Activated CD8-positive, alpha-beta T cell treated with anti-CD3 and anti-CD28 coated beads, Interleukin-2, amount 10 ng/mL, durations not matched to agents 7 days and 5 days (primary cell): ENCODE results near the gene FBXL2. TPM values are rescaled to one million over a fixed set of nuclear protein-coding genes. Genes with fewer than 3 reads are reported as not detected.
A peak's percentile ranks its signal among the peaks of the same experiment; 100 is the strongest.
"Not testable (repeated sequence)": the region's sequence is repeated elsewhere in the genome, so short reads cannot be mapped to it uniquely, and the experiment has no call there.

Experiments used
- ATAC-seq: fragments of 150-1000 bp; cut with Tn5 transposase; one replicate; pipeline ENCODE4 v1.10.0; 2021; ENCODE audit warnings: moderate library complexity
- CTCF ChIA-PET: fragments of 350-600 bp; sonication (Branson Sonifier 250); formaldehyde crosslinking; loops from one replicate; lab custom pipeline; 2021; ENCODE audit warnings: antibody characterized with exemption; lab: Charles Lee
- POLR2A ChIA-PET: fragments of 350-600 bp; sonication (Branson Sonifier 250); formaldehyde crosslinking; loops from one replicate; lab custom pipeline; 2021; ENCODE audit warnings: antibody characterized with exemption; lab: Charles Lee
- DNase-seq: peaks from one replicate; pipeline ENCODE4 v3.0.0-alpha.2; 2020
- H3K27ac Mint-ChIP-seq: one replicate; pipeline ENCODE4 v1.8.0; 2021; ENCODE audit warnings: mild to moderate bottlenecking, mixed read lengths
- H3K27me3 Mint-ChIP-seq: one replicate; pipeline ENCODE4 v1.8.0; 2021; ENCODE audit warnings: low read depth, mixed read lengths
- H3K36me3 Mint-ChIP-seq: one replicate; pipeline ENCODE4 v1.8.0; 2021; ENCODE audit warnings: low read depth, mixed read lengths
- H3K4me1 Mint-ChIP-seq: one replicate; pipeline ENCODE4 v1.8.0; 2021; ENCODE audit warnings: low read depth, mixed read lengths
- H3K4me3 Mint-ChIP-seq: one replicate; pipeline ENCODE4 v1.8.0; 2021; ENCODE audit warnings: mild to moderate bottlenecking, mixed read lengths
- H3K9me3 Mint-ChIP-seq: one replicate; pipeline ENCODE4 v1.8.0; 2022; ENCODE audit warnings: mixed read lengths; ENCODE audit not compliant: insufficient read depth
- total RNA-seq, 2 experiments: library from RNA; stranded (reverse); gene quantifications; one replicate each; pipeline ENCODE4 v1.2.3, GENCODE V29; 2021

The FBXL2 gene
- total RNA-seq, 2 experiments from 2014 or later, result not detected

DNA sequence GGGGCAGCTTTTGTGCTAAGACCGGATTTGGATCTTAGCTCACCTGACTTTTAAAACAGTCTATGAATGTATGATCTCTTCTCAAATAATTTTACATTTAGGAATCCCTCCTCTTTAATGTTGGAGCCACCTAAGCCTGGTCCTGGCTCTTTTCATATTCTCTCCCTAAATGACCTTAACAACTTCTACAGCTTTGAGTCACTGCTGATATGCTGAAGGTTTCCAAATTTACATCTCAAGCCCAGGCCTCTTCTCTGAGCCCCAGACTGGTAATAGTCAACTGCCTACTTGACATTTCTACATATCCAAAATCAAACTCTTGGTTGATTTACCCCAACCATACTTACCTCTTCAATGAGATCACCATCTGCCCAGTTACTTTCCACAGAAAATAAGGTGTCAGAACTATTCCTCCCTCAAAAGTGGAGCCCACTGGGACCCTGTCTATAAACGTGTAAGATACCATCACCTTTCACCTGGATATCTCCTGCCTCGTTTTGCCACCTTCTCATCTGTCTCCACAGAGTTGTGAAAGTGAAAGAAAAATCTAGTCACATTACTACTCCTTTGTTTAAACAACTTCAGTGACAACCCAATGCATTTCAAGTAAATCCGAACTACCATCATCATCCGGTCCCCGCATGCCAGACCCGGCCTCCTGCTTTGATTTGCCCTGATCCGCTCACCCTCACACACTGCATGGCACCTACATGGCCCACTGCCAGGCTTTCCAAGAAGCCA, 114.2 kb downstream of the FBXL2 start:
- no peak overlapping the region for H3K27ac Mint-ChIP-seq
- ChIA-PET POLR2A (no interaction called here), CTCF (no interaction called here)
- no peak for ATAC-seq
- no peaks in the 10 kb centered on the region for H3K27me3 Mint-ChIP-seq
- H3K4me3 Mint-ChIP-seq, result no peak overlapping the region
- no peak for DNase-seq
- peaks cover 46% of the 10 kb centered on the region for H3K36me3 Mint-ChIP-seq
- H3K4me1 Mint-ChIP-seq, result peaks cover 12% of the 10 kb centered on the region
- no peaks in the 10 kb centered on the region for H3K9me3 Mint-ChIP-seq

DNA sequence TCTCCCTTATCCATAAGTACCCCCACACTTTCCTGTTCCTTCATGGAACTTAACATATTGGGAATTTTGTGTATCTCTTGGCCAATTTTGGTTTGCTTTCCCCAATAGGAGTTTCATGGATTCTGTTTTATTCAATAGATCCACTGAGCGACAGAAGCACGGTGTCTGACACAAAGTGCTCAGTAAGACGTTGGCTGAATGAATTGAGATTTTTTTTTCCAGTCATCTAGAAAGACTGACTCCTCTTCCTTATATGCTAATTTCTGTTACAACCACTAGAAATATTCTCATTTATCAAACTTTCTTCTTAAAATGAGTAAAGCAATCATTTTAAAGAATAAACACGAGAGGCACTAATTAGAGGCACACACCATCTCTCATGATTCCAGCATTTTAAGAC, 114.9 kb downstream of the FBXL2 start:
- H3K4me3 Mint-ChIP-seq, result no peak overlapping the region

DNA sequence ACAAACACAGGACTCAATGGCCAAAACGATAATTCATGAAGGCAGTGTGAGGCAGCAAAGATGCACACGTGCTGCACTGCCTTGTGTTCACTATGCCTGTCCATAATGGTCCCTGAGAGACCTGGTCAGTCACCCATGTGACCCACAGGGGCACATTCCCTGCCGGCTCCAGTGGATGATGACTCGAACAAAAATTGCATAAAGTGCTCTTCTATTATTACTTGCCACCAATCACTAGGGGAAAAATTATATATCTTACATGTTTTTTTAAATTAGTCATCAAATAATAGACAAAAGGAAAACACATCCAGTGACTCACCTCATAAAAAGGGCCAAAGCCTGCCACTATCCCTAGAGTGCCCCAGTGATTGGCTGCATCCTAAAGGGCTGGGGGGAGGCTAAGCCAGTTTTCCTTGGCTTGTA, 115.5 kb downstream of the FBXL2 start:
- DNase-seq (no peak), ATAC-seq (no peak)
- H3K27me3 Mint-ChIP-seq, result no peaks in the 10 kb centered on the region
- no peak overlapping the region for H3K27ac Mint-ChIP-seq
- no peak overlapping the region for H3K4me3 Mint-ChIP-seq
- ChIA-PET CTCF (no interaction called here), POLR2A (no interaction called here)
- H3K4me1 Mint-ChIP-seq, result peaks cover 10% of the 10 kb centered on the region
- H3K36me3 Mint-ChIP-seq, result peaks cover 51% of the 10 kb centered on the region
- H3K9me3 Mint-ChIP-seq, result no peaks in the 10 kb centered on the region

More for the DNA sequence above, 114.9 kb downstream of the FBXL2 start:
- Mint-ChIP-seq H3K27me3 (no peaks in the 10 kb centered on the region), H3K4me1 (peaks cover 10% of the 10 kb centered on the region), H3K27ac (peak overlapping the region; percentile 24), H3K9me3 (no peaks in the 10 kb centered on the region), H3K36me3 (peaks cover 46% of the 10 kb centered on the region)
- DNase-seq (no peak), ATAC-seq (no peak)
- ChIA-PET POLR2A (no interaction called here), CTCF (no interaction called here)

DNA sequence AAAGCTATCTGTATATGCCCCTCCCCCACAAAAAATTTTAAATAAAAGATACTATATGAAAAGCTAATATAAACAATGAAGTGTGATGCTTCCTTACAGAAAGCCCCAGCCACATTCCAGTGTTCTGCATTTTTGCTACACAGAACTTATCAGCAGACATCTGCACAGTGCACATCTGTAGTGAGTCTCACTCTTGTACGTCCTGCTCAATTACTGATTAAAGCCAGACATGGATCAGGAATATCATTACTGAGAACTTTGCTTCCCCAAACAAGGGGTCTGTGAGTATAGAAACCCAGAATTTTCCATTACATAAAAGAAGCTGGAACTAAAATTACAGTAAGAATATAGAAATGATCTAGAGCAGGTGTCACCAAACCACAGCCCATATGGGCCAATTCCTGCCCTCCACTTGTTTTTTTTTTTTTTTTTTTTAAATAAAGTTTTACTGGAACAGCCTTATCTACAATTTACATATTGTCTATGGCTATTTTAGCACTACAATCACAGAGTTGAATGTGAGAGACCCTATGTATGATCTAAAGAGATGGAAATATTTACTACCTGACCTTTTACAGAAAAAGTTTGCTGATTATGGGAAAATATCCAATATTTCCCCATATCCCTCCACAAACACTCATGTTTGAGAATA, 117.3 kb downstream of the FBXL2 start:
- no peak for ATAC-seq
- Mint-ChIP-seq H3K9me3 (no peaks in the 10 kb centered on the region), H3K4me1 (peaks cover 10% of the 10 kb centered on the region), H3K4me3 (no peak overlapping the region), H3K27me3 (no peaks in the 10 kb centered on the region), H3K36me3 (peaks cover 64% of the 10 kb centered on the region), H3K27ac (no peak overlapping the region)
- CTCF ChIA-PET, result interaction anchor here (1.5 kb wide), 1 partner anchor 22 kb away, joined by 9 read pairs; no protein-coding TSS in a partner anchor
- POLR2A ChIA-PET, result no interaction called here
- no peak for DNase-seq

DNA sequence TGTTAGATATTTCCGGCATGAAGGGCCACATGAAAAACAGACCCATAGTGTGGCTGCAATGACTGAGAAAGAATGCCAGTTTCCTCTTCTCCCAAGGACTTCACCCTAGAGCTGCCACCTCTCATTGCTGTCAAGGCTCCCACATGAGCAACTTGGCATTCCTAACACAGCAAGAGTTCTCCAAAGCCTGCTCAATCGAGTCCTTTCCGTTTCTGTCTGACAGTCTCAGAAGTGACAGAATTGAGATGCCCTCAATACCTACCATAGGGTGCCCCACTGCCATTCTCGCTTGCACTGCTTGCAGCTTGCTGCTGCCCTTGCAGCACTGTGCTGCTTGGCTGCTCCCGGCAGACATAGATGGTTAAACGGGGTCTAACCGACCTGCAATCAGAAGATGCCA, 118.7 kb downstream of the FBXL2 start:
- ATAC-seq, result no peak
- peaks cover 67% of the 10 kb centered on the region for H3K36me3 Mint-ChIP-seq
- ChIA-PET POLR2A (no interaction called here), CTCF (no interaction called here)
- DNase-seq, result no peak
- no peaks in the 10 kb centered on the region for H3K9me3 Mint-ChIP-seq
- H3K4me3 Mint-ChIP-seq, result no peak overlapping the region
- H3K4me1 Mint-ChIP-seq, result peaks cover 10% of the 10 kb centered on the region
- H3K27me3 Mint-ChIP-seq, result no peaks in the 10 kb centered on the region
- H3K27ac Mint-ChIP-seq, result no peak overlapping the region

DNA sequence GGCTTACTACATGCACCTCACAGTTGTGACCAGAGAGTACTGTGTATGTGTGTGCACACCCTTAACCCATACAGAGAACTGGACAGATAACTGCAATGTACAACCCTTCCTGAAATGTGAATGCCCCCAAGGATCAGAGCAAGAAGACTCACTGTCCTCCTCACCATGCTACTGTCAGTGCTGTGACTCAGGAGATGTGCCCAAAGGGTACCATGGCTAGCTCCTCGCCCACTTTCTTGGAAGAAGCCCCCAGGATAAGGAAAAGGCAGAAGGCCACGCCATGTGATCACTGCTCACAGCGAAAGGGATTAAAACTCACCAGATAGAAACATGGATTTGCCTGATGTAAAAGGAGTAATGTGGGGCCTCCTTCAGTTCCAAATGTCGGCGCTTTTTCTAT, 121.2 kb downstream of the FBXL2 start:
- POLR2A ChIA-PET, result no interaction called here
- no peak for ATAC-seq
- H3K36me3 Mint-ChIP-seq, result peaks cover 69% of the 10 kb centered on the region

DNA sequence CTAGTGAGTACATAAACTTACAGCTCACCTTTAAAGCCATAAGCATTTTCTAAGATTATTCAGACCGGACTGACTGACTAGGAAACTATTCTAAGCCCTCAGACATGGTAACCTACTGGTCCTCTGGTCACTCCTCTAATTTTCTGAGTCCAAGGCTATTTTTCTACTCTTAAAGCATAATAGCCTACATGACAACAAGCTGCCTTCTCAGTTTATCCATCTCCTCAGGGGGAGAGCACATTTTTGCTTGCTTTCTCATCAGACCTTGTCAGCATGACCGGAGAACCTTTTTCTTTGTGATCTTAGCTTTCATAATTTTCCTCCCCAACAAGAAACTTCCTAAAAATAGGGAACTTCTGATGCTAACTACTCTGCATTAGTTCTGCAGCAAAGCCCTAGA, 124.5 kb downstream of the FBXL2 start:
- Mint-ChIP-seq H3K36me3 (peaks cover 60% of the 10 kb centered on the region), H3K27ac (no peak overlapping the region), H3K4me3 (no peak overlapping the region), H3K27me3 (no peaks in the 10 kb centered on the region), H3K9me3 (no peaks in the 10 kb centered on the region), H3K4me1 (no peaks in the 10 kb centered on the region)
- POLR2A ChIA-PET, result no interaction called here
- no peak for ATAC-seq
- no peak for DNase-seq
- CTCF ChIA-PET, result interaction anchor here (0.9 to 1.3 kb wide), 4 partner anchors 9 to 385 kb away, joined by 3 to 6 read pairs (median 4); no protein-coding TSS in a partner anchor

More for the DNA sequence above, 121.2 kb downstream of the FBXL2 start:
- CTCF ChIA-PET, result no interaction called here
- Mint-ChIP-seq H3K27me3 (no peaks in the 10 kb centered on the region), H3K4me1 (no peaks in the 10 kb centered on the region), H3K9me3 (no peaks in the 10 kb centered on the region), H3K4me3 (no peak overlapping the region), H3K27ac (no peak overlapping the region)
- no peak for DNase-seq

DNA sequence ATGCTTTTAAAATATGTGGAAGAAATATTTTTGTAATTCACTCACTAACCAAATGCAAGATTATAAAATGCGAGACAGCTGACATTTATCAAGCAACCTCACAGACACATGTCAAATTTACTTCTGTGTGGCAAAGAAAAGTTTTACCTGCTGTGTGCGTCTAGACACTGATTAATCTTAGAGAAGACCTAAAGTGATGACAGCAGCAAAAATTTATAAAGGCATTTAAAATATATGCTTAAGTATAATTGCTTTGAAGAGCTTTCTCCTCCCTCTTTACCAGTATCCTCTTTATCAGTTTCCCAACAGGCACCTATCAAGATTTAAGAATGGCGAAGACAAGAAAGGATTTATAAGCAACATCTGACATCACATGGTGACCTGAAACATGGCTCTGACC, 125.7 kb downstream of the FBXL2 start:
- no peak overlapping the region for H3K27ac Mint-ChIP-seq
- peaks cover 59% of the 10 kb centered on the region for H3K36me3 Mint-ChIP-seq

DNA sequence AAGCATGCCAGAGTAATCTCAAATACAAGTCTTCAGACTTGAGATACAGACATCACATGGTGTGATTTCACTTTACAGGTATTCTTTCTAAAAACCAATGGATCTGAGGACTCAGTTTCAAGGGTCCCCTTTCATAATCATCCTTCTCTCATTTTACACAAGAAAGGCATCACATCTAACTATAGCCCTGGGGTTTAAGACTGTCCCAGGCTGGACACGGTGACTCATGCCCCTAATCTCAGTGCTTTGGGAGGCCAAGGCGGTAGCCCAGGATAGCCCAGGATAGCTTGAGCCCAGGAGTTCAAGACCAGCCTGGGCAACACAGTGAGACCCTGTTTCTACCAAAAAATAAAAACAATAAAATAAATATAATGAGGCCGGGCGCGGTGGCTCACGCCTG, 126.5 kb downstream of the FBXL2 start:
- H3K4me1 Mint-ChIP-seq, result no peaks in the 10 kb centered on the region
- no peaks in the 10 kb centered on the region for H3K9me3 Mint-ChIP-seq
- ChIA-PET POLR2A (no interaction called here), CTCF (no interaction called here)
- ATAC-seq (no peak), DNase-seq (no peak)
- no peaks in the 10 kb centered on the region for H3K27me3 Mint-ChIP-seq
- H3K27ac Mint-ChIP-seq, result no peak overlapping the region
- H3K4me3 Mint-ChIP-seq, result no peak overlapping the region
- H3K36me3 Mint-ChIP-seq, result peaks cover 59% of the 10 kb centered on the region

More for the DNA sequence above, 125.7 kb downstream of the FBXL2 start:
- no peak overlapping the region for H3K4me3 Mint-ChIP-seq
- ChIA-PET POLR2A (no interaction called here), CTCF (interaction anchor here (1.1 kb wide), 1 partner anchor 30 kb away, joined by 4 read pairs; no protein-coding TSS in a partner anchor)
- H3K4me1 Mint-ChIP-seq, result no peaks in the 10 kb centered on the region
- ATAC-seq (no peak), DNase-seq (no peak)
- no peaks in the 10 kb centered on the region for H3K27me3 Mint-ChIP-seq
- H3K9me3 Mint-ChIP-seq, result no peaks in the 10 kb centered on the region

DNA sequence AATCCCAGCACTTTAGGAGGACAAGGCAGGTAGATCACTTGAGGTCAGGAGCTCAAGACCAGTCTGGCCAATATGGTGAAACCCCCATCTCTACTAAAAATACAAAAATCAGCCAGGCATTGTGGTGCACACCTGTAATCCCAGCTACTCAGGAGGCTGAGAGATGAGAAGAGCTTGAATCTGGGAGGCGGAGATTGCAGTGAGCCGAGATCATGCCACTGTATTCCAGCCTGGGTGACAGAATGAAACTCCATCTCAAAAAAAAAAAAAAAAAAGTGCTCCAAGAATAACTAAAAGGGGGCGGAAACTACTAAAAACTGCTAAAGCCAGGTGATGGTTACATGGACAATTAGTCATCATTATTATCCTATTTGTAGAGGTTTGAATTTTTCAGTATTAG, 133.6 kb downstream of the FBXL2 start:
- H3K9me3 Mint-ChIP-seq, H3K4me1 Mint-ChIP-seq, ATAC-seq, POLR2A ChIA-PET, H3K27me3 Mint-ChIP-seq, H3K4me3 Mint-ChIP-seq, H3K27ac Mint-ChIP-seq, DNase-seq: not testable (repeated sequence)
- peaks cover 65% of the 10 kb centered on the region for H3K36me3 Mint-ChIP-seq
- CTCF ChIA-PET, result interaction anchor here (1.3 to 2.7 kb wide), 2 partner anchors 9 to 38 kb away, joined by 4 to 9 read pairs; no protein-coding TSS in a partner anchor

DNA sequence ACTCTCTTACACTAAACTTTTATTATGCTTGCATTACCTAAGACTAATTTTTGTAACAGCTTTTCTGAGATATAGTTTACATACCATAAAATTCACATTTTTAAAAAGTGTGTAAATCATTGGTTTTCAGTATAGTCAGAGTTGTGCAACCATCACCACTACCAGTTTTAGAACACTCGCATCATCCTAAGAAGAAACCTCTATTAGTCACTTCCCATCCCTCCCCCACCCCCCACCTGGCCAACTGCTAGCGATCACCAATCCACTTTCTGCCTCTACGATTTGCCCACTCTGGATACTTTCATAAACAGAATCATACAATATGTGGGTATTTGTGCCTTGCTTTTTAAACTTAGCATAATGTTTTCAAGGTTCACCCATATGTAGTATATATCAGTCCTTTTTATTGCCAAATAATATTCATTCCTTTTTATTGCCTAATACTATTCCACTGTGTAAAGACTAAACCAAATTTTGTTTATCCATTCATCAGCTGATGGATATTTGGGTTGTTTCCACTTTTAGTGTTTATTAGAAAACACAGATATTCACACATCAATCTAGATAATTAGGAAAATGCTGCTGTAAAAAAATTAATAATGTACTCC, 139.9 kb downstream of the FBXL2 start:
- H3K27me3 Mint-ChIP-seq, result no peaks in the 10 kb centered on the region
- H3K4me1 Mint-ChIP-seq, result peaks cover 13% of the 10 kb centered on the region

More for the DNA sequence above, 139.9 kb downstream of the FBXL2 start:
- ChIA-PET CTCF (interaction anchor here (1.0 to 1.6 kb wide), 2 partner anchors 9 to 21 kb away, joined by 4 read pairs; no protein-coding TSS in a partner anchor), POLR2A (no interaction called here)
- H3K9me3 Mint-ChIP-seq, result peaks cover 3% of the 10 kb centered on the region
- H3K36me3 Mint-ChIP-seq, result peaks cover 69% of the 10 kb centered on the region
- no peak overlapping the region for H3K4me3 Mint-ChIP-seq
- DNase-seq (no peak), ATAC-seq (no peak)
- H3K27ac Mint-ChIP-seq, result peak overlapping the region; percentile 47
